K562 (cell line): Measurements from ENCODE around the gene CUTA. TPM values are rescaled to one million over a fixed set of nuclear protein-coding genes. Genes with fewer than 3 reads are reported as not detected.

Source experiments
- C11orf30 ChIP-seq: fragments of 450-650 bp; IDR thresholded peaks from 2 replicates; pipeline ENCODE4 v1.6.1; 2016; ENCODE audit warnings: low read depth, mild to moderate bottlenecking
- DACH1 ChIP-seq: fragments of 450-650 bp; IDR thresholded peaks from 2 replicates; pipeline ENCODE4 v1.6.1; 2018; ENCODE audit not compliant: partially characterized antibody
- GABPA ChIP-seq: fragments of 200-800 bp; sonication (Bioruptor generic); conservative IDR thresholded peaks from 2 replicates; pipeline ENCODE4 v1.6.1; 2016; ENCODE audit warnings: low read depth, missing genetic modification characterization, missing compliant biosample characterization
- IRF2 ChIP-seq: sonication (generic); formaldehyde crosslinking; IDR thresholded peaks from 2 replicates; pipeline ENCODE4 v1.8.1; 2022; ENCODE audit warnings: mild to moderate bottlenecking, missing genetic modification reagents
- MAX ChIP-seq: sonication (generic); formaldehyde crosslinking; IDR thresholded peaks from 2 replicates; pipeline ENCODE4 v1.9.0; 2022; ENCODE audit warnings: mild to moderate bottlenecking, missing genetic modification reagents
- MTA1 ChIP-seq: fragments of 450-650 bp; IDR thresholded peaks from 2 replicates; pipeline ENCODE4 v1.6.1; 2017; ENCODE audit warnings: borderline replicate concordance
- RBBP5 ChIP-seq: fragments of 200-600 bp; sonication (generic); IDR thresholded peaks from 2 replicates; pipeline ENCODE4 v1.6.1; 2012; ENCODE audit warnings: borderline replicate concordance, mild to moderate bottlenecking, low read length, control low read depth, inconsistent platforms; ENCODE audit not compliant: insufficient read depth, poor library complexity, severe bottlenecking
- RBM39 ChIP-seq: fragments of 200-400 bp; formaldehyde crosslinking; optimal IDR thresholded peaks from 2 replicates; pipeline ENCODE3; 2018; ENCODE audit warnings: low read depth, low read length
- SAFB2 ChIP-seq: fragments of 200-400 bp; formaldehyde crosslinking; IDR thresholded peaks from 2 replicates; pipeline ENCODE4 v1.6.1; 2018; ENCODE audit warnings: borderline replicate concordance, low read length, low read depth, moderate library complexity; ENCODE audit not compliant: severe bottlenecking
- TCF15 ChIP-seq: fragments of 250-450 bp; sonication (Bioruptor Pico); IDR thresholded peaks from 2 replicates; pipeline ENCODE4 v1.8.0; 2022; ENCODE audit warnings: moderate library complexity, mild to moderate bottlenecking, inconsistent platforms
- TEAD1 ChIP-seq, 2 experiments: fragments of 450-650 bp in 1 of 2; sonication (generic) in 1 of 2; formaldehyde crosslinking; IDR thresholded peaks; 2 replicates each; pipeline versions ENCODE4 v1.4.0 to v1.8.0; 2020 to 2022; ENCODE audit warnings: mild to moderate bottlenecking in 2 of 2, missing genetic modification reagents in 1 of 2
- UBTF ChIP-seq, 2 experiments: IDR thresholded peaks; 2 replicates each; pipeline ENCODE4 v1.6.1; 2012; ENCODE audit warnings: improper control_type of control experiment in 2 of 2, low read depth in 2 of 2, low read length in 2 of 2, borderline replicate concordance in 1 of 2
- ZNF24 ChIP-seq: fragments of 450-650 bp; IDR thresholded peaks from 2 replicates; pipeline ENCODE4 v1.6.1; 2016
- ZNF253 ChIP-seq: fragments of 250-450 bp; sonication (Bioruptor Pico); conservative IDR thresholded peaks from 2 replicates; pipeline ENCODE4 v1.6.1; 2021; ENCODE audit warnings: mild to moderate bottlenecking
- ZNF696 ChIP-seq: fragments of 250-450 bp; sonication (Bioruptor Pico); conservative IDR thresholded peaks from 2 replicates; pipeline ENCODE4 v1.4.0; 2020; ENCODE audit warnings: mild to moderate bottlenecking, moderate library complexity
- polyA plus RNA-seq, 8 experiments: library from polyadenylated mRNA; depleted of rRNA in 4 of 8; stranded (reverse) in 5 of 8; unstranded in 3 of 8; fragments of >200 nt; fragmentation: Nextera tagmentation in 2 of 8; fragmentation: Illumina TruSeq in 1 of 8; extraction: Ambion mirVana in 2 of 8; extraction: Trizol in 1 of 8; gene quantifications; 2 replicates each; pipeline versions ENCODE4 v1.2.1 to v1.2.3, GENCODE V29; 2011 to 2014; ENCODE audit warnings: inconsistent platforms in 1 of 8, missing spikeins in 1 of 8
- total RNA-seq, 7 experiments: library from RNA; depleted of rRNA in 6 of 7; stranded (reverse); fragments of >200 nt in 6 of 7; fragmentation: Illumina TruSeq in 2 of 7; extraction: Trizol in 2 of 7; gene quantifications; 2 replicates each; pipeline versions ENCODE4 v1.2.1 to v1.2.3, GENCODE V29; 2011 to 2021; ENCODE audit warnings: low replicate concordance in 1 of 7
- TF ChIP-seq, protein P1 (sequence below): sonication (generic); formaldehyde crosslinking; IDR thresholded peaks from 2 replicates; pipeline ENCODE4 v1.8.0; 2022; ENCODE audit warnings: mild to moderate bottlenecking, missing genetic modification reagents, borderline replicate concordance

Gene CUTA
- total and polyA plus RNA-seq, 9 of the 15 experiments (the other 6 are each of a cell fraction or from before 2014, with no cell fraction given) = 166 to 682 (median 310) TPM

DNA sequence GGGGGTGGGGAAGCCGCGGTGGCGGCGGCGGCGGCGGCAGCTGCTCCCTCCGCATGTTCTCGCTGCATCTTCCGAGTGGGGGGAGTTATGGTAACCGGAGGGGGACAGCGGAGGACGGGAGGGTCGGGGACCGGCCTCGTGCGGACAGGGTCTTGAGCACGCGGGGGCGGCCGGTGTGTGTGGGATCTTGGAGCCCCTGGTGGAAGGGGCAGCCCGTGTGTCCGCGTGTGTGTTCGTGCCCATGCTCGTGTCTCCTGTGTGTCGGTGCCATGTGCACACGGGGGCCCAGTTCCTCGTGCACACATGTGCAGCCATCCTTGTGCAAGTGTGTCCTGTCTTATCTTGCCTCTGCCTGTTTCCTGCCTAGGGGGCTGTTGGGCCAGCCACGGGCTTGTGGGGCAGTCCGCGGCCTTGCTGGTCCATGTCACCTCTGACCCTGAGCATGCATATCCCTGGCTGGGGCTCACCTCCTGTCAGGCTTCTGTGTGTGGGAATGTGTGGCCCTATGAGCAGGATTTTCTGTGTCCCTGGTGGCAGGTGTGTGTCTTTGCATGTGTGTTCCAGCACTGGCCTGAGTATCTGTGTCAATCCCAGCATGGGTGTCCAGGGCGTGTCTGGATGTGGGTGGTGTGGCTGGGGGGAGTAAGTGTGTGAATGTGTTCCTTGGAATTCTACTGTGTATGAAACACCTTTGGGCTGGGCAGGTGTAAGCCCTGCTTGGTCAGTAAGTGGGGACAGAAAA lies 10.5 kb upstream of the CUTA start (continued):
- TF ChIP-seq ZNF696 (CRISPR knock-in tag) = no peak
- TF ChIP-seq MTA1 = 0 out of 2 replicates have a peak, but pooled peaks have one; percentile 25
- TF ChIP-seq GABPA = no peak; the same call in 1 of the 2 replicates
- TF ChIP-seq DACH1 = peak; percentile 18
- peak; percentile 100 for TF ChIP-seq MAX (CRISPR knock-in tag)
- TF ChIP-seq RBBP5 = peak; percentile 23
- no peak for TF ChIP-seq ZNF24
- no peak for TF ChIP-seq RBM39
- peak; percentile 39 to 97; a peak in 2 of 4 replicates for TF ChIP-seq TEAD1 (CRISPR knock-in tag; IDR thresholded peaks at IDR 0.05)
- no peak for TF ChIP-seq ZNF253
- 0 out of 4 replicates have a peak, but pooled peaks of 1 of the 2 experiments have one; percentile 28 for TF ChIP-seq UBTF (IDR thresholded peaks at IDR 0.05; ENCODE audit: borderline replicate concordance in 1 of 2, low read depth in 2 of 2, low read length in 2 of 2)
- no peak for TF ChIP-seq SAFB2
- no peak for TF ChIP-seq TCF15
- TF ChIP-seq C11orf30 = no peak
- peak; percentile 93 for TF ChIP-seq IRF2 (CRISPR knock-in tag)
- TF ChIP-seq, protein P1, sequence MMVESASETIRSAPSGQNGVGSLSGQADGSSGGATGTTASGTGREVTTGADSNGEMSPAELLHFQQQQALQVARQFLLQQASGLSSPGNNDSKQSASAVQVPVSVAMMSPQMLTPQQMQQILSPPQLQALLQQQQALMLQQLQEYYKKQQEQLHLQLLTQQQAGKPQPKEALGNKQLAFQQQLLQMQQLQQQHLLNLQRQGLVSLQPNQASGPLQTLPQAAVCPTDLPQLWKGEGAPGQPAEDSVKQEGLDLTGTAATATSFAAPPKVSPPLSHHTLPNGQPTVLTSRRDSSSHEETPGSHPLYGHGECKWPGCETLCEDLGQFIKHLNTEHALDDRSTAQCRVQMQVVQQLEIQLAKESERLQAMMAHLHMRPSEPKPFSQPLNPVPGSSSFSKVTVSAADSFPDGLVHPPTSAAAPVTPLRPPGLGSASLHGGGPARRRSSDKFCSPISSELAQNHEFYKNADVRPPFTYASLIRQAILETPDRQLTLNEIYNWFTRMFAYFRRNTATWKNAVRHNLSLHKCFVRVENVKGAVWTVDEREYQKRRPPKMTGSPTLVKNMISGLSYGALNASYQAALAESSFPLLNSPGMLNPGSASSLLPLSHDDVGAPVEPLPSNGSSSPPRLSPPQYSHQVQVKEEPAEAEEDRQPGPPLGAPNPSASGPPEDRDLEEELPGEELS (CRISPR knock-in tag) = peak; percentile 100
